Peyer's patch (tissue), 4 donors: ENCODE measurements around the gene HSF4.
"Not testable (repeated sequence)": the region's sequence is repeated elsewhere in the genome, so short reads cannot be mapped to it uniquely, and the experiment has no call there.

Experiments used
- CTCF ChIP-seq, 6 experiments: fragments of 450-650 bp in 4 of 6; fragments of 200-600 bp in 2 of 6; sonication (generic) in 1 of 6; IDR thresholded peaks; one replicate each; pipeline ENCODE4 v1.5.1; 2017 to 2019; ENCODE audit warnings: antibody characterized with exemption in 6 of 6, mild to moderate bottlenecking in 3 of 6, moderate library complexity in 1 of 6
- POLR2A ChIP-seq, 2 donors: fragments of 450-650 bp; IDR thresholded peaks; one replicate each; pipeline ENCODE4 v1.5.1; 2017; ENCODE audit warnings: antibody characterized with exemption in 2 of 2, mild to moderate bottlenecking in 2 of 2, moderate library complexity in 2 of 2

DNA sequence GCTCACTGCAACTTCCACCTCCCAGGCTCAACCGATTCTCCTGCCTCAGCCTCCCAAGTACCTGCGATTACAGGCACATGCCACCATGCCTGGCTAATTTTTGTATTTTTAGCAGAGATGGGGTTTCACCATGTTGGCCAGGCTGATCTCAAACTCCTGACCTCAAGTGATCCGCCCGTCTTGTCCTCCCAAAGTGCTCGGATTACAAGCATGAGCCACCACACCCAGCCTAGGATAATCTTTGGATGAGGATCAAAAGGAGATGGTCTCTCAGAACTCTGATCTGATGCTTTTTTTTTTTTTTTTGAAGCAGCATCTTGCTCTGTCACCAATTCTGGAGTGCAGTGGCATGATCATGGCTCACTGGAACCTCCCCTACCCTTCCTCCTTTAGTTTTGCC is 41.7 kb upstream of the HSF4 start:
- not testable (repeated sequence) for TF ChIP-seq CTCF, POLR2A (IDR thresholded peaks at IDR 0.05)
